ENCODE data around the gene TEPSIN.

GRCh38 chr17:81286491-81287145, 47.8 kb upstream of the TEPSIN start:
- TF ChIP-seq CTCF (optimal IDR thresholded peaks at IDR 0.05 in 1 of 3, IDR thresholded peaks at IDR 0.05 in 1 of 3, conservative IDR thresholded peaks at IDR 0.05 in 1 of 3; ENCODE audit: extremely low read depth in 1 of 3, insufficient read depth in 2 of 3, low read length in 3 of 3) (no peak), EZH2 (IDR thresholded peaks at IDR 0.05; ENCODE audit: low read length) (no peak)
